Activated CD4-positive, alpha-beta T cell treated with anti-CD3 and anti-CD28 coated beads for 48 hours (primary cell): Measurements from ENCODE around the gene SLC39A11.
"Not testable (repeated sequence)": the region's sequence is repeated elsewhere in the genome, so short reads cannot be mapped to it uniquely, and the experiment has no call there.

Experiments
- DNase-seq: peaks from one replicate; pipeline ENCODE4 v3.0.0-alpha.2; 2020

The SLC39A11 gene

DNA sequence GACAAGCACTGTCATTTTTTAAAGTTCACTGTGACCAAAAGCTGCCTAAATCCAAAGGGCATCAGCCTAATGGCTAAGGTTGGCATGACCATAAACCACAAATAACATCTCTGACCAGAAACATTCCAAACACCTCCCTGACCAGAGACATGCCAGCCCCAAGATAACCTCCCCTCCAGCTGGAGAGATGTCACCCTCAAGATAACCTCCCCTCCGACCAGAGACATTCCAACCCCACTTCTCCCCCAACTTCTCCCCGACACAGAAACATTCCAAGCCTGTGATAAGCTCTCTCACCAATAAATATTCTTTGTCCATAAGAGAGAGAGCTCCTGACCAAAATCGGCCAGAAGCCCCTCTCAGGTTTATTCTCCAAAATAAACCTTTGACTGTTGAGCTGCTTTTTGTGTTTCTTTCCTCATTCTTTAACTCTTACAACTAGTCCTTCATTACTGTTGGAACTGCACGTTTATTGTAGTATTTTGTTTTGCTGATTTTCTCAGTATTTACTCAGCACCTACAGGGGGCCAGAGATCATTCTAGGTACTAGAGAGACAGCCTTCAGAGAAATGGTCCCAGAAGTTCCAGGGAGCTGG lies 325.6 kb downstream of the SLC39A11 start:
- no peak for DNase-seq

DNA sequence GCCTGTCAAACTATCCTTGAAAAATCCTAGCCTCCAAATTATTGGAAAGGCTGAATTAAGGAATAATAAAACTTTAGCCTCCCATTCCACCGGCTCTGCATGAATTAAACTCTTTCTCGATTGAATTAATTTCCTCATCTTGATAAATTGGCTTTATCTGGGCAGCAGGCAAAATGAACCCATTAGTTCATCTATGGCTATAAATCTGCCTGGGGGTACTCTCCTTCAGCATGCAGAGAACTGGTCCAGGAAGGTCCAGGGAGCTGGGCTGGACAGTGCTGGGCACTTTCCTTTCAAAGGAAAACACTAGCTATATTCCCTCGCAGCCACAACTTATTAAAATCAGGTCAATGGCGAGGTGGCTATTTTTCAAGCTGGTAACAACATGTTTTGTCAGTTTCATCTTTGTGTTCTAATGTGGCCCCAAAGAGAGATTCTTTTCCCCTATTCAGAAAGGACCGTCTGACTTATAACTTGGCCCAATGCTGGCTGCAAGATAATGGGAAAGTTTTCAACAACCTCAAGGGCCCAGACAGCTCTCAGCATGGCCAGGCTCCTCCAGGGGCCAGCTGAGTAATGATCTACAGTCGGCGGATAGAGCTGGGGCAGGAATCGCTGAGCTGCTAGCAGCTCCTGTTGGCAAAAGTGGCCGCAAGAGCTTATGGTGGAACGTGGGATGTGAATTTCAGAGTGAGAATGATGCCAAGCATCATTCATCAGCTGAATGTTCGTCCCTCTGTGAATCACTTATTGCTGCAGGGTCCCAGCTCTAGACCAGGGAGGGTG lies 326.9 kb downstream of the SLC39A11 start:
- DNase-seq: no peak

DNA sequence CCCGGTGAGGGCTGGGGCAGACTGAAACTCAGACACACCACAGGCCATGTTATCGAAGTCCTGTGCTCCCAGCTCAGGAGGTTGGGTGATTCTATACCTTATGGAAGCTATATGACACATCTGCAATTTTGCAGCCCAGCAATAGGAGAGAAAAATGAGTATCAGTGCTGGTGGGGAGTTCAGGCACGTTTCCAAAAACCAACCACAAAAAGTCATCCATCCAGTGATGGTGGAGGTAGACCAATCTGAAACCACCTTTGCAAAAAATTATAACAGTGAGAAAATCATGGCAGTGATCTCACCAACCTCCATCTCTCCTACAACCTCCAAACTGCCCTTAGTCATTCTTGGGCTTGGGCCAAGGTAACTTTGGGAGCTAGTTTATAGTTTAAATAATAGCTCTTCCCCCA lies 327.9 kb downstream of the SLC39A11 start:
- peak; percentile 3 for DNase-seq

DNA sequence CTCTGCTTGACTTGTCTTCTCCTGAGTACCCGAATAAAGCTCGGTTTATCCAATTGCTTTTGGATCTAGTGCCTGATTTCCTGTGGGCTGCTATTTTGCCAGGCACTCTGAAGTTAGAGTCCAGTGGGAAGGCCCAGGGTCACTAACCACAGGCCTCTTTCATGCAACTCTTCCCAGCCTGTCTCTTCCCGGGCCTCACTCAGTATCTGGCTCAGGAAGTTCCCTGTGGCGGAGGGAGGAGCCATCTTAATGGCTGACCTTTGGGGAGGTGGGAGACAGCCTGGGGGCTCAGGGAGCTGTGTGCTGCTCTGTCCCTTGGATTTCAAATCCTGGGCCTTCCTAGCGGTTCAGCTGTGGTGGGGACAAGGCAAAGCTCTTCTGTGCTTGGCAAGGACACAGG lies 328.5 kb downstream of the SLC39A11 start:
- DNase-seq: no peak

DNA sequence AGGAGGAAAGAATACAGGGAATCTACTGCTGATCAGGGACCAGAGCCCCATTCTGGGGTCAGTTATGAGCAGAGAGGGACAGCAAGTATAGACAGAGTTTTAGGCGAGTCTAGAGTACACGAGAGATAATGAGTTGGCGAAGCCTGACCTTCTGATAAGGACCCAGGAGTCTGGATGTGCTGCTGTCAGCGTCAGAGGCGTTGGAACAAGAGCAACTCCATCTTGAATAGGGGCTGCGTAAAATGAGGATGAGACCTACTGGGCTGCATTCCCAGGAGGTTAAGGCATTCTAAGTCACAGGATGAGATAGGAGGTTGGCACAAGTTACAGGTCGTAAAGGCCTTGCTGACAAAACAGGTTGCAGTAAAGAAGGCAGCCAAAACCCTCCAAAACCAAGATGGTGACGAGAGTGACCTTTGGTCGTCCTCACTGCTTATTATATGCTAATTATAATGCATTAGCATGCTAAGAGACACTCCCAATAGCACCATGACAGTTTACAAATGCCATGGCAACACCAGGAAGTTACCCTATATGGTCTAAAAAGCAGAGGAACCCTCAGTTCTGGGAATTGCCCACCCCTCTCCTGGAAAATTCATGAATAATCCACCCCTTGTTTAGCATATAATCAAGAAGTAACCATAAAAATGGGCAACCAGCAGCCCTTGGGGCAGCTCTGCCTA lies 330.5 kb downstream of the SLC39A11 start:
- not testable (repeated sequence) for DNase-seq

DNA sequence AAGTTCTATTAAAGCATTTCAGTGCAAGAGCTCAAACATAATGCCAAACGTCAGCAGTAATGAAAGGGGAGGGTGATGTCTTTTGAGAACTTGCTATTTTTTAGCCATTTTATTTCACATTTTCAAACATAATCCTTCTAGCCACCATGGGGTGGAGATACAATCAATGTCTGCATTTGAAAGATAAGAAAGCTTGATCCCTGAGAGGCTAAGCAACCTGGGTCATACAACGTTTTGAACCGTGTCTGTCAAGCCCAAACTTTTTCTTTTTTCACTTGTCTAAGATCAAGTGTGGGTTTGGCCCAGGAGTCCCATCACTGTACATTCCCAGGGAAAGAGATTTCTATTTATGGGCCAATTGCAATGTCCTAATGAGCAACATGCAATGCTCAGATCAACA lies 331.1 kb downstream of the SLC39A11 start:
- DNase-seq: no peak

DNA sequence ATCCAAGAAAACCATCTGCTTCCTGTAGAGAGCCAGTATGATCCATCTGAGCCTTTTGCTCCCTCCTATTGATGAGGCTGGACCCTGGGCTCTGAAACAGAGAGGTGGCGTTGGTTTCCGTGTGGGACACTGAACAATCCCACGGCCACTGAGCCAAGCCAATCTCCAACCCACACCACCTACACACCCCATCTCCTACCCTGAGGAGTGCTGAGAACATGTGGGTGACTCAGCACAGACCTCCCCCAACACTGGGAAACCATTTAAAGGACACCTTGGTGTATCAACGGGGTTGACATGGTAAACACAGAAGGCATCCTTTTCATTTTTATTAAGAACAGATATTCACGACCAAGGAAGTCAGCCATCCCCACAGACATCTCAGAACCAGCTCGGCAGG lies 332.1 kb downstream of the SLC39A11 start:
- DNase-seq: no peak

DNA sequence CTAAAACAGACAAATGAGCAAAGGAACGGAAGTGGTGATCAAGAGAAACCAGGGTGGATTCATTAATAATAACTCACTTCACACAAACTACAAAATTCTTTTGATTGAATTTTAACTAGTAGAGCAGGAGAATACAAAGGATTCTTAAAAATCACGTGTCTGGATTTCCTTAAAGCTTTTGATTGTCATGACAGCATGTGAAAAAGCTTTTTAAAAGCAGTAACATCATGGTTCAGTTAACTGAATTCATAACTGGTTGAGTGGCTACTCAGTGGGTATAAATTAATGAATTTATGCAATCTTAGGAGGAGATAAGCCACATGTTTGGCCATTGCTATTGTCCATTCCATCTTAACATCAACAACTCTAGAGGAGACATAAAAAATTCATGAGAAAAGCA lies 333.2 kb downstream of the SLC39A11 start:
- no peak for DNase-seq

DNA sequence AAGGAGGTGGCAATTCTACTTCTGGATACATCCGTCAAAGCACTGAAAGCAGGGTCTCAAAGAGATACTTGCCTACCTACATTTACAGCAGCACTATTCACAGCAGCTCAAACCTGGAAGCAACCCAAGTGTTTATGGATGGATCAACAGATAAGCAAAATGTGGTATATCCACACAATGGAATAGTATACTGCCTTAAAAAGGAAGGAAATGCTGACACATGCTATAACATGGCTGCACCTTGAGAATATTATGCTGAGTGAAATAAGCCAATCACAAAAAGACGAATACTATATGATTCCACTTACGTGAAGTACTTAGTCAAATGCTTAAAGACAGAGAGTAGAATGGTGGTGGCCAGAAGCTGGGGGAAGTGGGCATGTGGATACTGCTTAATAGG lies 336.2 kb downstream of the SLC39A11 start:
- DNase-seq: no peak

DNA sequence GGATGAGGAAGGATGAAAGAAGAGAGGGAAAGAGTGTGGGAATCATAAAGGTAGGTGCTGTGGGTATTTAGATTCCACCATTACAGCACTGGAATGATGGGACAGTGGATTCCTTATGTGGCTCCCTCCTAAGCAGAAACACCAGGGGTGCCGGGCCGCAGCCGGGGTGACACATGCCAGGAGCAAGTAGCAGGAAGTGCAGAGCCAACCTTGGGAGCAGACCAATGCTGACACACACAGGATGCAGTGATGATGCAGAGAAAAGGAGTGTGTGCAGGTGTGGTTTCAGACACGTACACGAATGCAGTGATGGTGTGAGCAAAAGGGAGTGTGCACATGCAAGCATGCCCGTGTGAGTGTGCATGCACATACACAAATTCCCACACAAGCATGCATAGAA lies 338.0 kb downstream of the SLC39A11 start:
- no peak for DNase-seq

DNA sequence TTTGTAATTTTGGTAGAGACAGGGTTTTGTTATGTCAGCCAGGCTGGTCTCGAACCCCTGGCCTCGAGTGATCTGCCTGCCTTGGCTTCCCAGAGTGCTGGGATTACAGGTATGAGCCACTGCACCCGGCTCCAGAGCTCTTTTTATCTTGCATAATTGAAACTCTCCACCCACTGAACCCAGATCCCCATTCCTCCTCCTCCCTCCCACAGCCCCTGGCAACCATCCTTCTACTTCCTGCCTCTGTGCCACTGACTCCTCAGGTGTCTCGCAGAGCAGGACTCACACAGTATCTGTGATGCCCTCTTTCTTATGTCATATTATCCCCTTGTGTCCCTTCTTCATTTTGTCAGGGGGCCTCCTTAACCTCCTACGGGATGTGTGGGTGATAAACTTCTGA lies 340.7 kb downstream of the SLC39A11 start:
- DNase-seq: no peak

DNA sequence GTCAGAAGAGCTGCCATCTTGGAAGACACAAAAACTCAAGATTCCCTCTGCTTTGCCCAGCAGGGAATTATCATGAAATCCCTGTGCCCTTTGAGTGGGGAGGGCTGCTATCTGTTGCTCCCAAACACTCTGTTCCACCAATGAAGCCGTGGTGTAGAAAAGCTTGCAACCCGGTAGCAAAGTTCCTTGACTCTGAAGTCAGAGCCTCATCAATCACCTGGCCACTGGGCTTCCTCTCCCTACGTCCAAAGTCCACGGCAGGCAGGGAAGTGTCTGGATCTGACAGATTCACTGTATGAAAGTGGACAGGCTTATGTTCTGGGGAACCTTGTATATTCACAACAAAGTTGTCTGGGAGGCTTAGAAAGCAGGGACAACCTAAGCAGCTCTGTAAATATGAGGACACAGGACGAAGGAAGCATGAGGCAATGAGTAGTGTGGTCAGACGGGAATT lies 343.3 kb downstream of the SLC39A11 start:
- no peak for DNase-seq

DNA sequence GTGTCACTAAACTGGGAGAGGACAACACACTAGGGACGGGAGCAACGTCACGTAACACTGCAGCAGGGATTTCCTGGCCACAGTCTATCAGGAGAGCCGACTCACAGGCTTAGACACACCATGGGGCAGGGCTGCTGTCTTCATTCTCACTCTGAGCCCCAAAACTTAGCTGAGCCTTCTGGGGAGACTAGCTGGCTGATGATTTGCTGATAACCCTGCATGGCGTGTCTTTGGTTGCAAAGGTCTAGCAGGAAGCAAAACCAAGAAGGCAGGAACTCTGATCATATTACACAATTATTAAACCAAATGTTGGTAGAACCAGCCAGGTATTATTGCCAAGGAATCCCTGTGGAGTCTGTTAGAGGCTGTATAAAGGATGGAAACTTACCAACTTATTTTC lies 345.0 kb downstream of the SLC39A11 start:
- no peak for DNase-seq

DNA sequence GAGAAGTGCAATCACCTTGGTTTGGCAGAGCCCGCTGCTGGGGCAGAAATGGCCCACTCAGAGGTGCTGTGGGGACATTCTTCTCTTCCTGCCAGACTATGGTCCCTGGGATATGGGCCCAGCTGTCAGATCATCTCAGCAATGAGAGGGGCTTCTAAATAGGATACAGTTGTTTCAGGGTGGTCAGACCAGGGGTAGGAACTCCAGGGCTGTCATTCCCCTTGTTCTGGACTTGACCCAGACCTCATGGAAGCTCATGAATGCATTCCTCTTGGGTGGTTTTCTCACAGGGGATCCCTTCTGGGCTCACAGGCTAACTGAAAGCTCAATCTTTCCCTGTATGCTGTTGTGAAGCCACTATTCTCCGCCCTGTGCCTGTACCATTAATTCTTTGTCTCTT lies 347.2 kb downstream of the SLC39A11 start:
- DNase-seq: no peak

DNA sequence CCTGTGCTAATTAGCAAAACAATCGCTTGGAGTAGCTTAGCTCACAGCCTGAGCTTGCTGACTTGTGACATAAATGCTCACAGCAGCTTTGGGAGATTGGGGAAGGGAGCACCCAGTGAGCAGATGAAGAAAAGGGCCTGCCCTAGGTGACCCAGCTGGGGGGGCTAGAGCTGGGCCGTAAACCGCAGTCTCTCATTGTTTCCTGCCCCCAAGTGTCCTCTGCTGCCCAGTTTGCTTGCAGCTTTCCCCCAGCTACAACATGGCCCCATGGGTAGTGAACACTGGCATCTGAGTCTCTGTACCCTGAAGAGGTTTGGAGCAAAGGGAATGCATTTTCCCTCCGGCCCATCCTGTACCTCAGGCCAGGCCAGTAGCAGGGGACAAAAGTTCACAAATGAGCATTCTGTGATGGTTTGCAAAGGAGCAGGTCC lies 349.4 kb downstream of the SLC39A11 start:
- DNase-seq: no peak

DNA sequence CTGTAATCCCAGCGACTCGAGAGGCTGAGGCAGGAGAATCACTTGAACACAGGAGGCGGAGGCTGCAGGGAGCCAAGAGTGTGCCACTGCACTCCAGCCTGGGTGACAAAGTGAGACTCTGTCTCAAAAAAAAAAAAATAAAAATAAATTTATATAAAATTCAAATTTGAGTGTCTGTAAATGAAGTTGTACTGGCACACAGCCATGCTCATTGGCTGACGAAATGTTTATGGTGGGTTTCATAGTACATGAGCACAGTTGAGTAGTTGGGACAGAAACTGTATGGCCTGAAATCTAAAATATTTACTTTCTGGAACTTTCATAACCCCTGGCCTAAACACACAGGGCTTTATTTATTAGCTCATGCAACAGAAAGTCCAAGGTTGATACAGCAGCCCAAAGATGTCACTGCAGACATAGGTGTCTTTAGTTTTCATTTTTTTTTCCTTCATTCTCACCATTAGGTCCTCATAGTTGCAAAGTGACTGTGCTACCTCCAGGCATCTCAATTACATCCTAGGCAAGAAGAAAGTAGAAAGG lies 355.3 kb downstream of the SLC39A11 start:
- DNase-seq: no peak

DNA sequence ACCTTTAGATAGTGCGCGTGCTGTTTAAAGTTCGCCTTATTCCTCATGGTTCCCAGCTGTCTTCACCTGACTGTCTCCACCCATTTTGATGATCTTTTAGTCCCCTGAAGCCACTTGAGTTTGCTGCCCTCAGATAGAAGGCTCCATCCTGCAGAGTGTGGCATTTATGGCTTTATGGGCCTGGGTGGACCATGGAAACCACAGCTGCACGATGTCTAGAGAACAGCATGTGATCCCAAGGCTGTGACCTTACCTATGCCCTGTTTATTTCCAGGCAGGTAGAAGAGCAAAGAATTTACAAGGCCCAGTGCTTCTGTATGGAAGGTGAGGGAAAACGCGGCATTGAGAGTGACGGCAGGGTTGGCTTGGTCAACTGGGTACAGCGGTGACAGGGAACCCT lies 356.9 kb downstream of the SLC39A11 start:
- DNase-seq: no peak

DNA sequence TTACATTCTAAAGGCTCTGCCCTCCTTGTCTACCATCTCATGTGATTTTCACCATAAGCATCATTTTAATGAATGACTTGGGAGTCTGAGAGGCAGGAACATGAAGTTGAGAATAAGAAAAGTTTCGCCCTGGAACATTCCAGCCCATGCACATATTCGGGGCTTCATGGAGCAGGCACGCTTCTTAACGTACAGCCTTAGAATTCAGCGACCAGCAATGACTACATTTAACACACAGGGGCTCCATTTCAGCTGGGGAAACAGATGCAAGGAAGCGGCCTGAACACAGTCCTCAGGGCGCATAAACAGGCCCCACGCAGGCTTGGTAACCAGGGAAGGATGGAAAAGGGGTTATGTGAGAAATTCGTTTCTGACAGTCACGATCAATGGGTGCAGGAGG lies 357.4 kb downstream of the SLC39A11 start:
- DNase-seq: no peak

DNA sequence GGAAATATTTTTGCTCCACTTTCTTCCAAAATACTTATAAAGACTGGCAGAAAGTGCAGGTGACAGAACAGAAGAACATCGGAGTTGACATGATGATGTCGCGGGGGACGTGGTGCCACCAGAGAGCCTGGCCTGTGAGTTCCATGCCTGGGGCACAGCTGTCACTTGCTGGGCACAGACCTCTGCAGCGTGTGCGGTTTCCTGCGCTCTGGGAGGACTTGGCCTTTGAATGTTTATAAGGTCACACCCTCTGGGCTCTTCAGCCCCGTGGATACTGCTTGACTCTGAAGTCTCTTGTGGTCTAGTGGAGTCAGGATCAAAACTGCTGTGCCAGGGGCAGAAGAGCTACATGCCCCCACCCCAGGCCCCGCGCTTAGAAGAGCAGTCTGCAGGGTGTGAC lies 357.9 kb downstream of the SLC39A11 start:
- DNase-seq: no peak

DNA sequence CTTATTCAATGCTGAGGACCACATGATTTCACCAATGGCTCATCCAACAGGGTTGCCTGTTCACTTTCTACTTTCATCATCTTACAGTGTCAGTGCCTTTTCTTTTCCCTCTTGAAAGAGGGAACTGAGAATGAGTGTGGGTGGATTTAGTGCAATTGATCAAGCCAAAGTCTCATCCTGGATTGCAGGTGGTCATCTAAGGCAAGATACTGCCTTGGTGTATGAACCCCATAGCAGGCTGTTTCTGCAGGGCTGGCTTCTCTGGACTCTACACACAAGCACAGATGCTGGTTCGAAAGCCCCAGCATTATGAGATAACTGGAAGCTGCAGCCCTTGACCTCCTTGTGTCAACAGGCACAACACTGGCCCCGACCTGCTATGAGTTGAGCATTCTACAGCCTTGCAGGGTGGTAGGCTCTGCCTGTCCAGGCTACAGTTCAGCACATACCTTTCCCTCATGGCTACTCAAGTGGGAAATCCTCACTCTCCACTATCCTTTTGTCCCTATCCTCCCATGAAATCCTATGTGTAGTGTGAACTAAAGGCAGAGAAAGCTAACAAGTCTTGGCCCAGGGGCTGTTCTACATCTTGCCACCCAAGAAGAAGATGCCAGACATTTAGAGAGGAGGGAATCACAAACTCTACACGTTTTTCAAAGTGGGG lies 358.7 kb downstream of the SLC39A11 start:
- DNase-seq: no peak

DNA sequence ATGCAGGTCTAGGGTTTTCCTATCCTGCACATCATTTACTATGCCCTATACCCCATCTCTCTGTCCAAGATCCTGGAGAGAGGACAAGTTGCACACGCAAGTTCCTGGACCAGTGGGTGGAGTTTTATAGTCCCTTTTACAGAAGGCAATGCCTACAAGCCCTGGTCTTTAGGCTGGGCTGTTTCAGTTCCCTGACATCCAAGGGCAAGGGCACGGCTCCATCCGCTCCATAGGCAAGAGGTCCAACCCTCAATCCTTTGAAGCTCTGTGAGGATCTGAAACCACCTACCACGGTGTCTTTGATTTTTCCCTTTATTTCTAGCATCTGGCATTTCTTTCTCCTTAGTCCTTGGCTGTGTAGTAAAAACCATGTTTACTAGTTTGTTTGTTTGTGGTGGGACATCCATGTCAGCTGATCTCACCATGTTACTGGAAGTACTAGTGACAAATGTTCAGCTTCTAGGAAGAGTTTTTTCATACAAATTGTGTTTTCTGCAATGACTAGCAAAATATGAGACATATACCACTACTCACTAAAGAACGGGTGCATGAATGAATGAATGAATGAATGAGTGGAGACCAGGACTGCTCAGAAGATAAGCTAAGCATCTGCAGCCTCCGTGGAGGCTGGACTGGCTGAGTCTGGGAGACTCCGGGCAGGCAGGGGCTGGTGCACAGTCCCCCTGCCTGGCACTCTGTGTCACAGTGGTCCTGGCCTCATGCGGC lies 359.4 kb downstream of the SLC39A11 start:
- no peak for DNase-seq

DNA sequence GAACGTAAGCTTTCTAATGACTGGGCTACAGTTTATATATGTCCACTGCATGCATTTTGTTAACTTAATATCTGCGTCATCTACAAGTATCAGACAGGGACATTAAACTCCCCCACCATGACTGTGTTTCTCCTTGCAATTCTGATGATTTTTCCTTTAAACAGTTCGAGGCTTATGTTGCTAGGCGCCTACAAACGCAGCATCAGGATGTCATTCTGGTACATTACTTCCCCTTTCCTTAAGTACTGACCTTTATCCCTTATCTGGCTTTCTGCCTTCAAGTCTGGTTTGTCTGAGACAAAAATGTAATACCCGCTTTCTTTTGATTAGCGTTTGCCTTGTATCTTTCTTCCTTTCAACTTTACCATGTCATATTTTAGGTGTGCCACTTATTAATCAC lies 362.4 kb downstream of the SLC39A11 start:
- DNase-seq: no peak

DNA sequence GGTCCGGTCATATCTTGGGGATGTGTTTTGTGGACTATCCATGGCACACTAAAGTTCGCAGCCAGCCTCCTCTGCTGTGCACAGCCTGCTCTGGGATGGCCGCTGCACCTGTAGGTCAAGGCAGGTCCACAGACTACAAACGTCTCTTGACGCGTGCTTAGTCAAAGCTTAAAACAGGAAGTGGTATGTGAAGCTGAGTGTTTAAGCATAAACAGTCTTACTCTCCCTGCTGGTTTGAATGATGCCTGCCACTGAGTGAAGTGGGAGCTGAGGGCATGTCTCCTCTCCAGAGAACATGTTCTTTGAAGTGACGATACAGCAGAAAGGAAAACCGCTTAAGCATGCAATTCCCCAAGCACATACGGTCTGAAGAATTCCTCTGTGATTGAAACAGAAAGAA lies 365.6 kb downstream of the SLC39A11 start:
- peak; percentile 37 for DNase-seq
